ENCODE data around the gene ANXA3. TPM values are rescaled to one million over a fixed set of nuclear protein-coding genes. Genes with fewer than 3 reads are reported as not detected.
A peak's percentile ranks its signal among the peaks of the same experiment; 100 is the strongest.

Gene ANXA3
- total RNA-seq, 6 donors from 2014 or later, result 113 to 484 (median 269) TPM

- peak overlapping the region in 1 of 4 donors; percentile 22 for H3K27ac ChIP-seq
- H3K27me3 ChIP-seq, result no peaks in the 10 kb centered on the region
- no peaks in the 10 kb centered on the region for H3K9me3 ChIP-seq
- peaks cover 0 to 4% (median 0%) of the 10 kb centered on the region in 4 donors for H3K36me3 ChIP-seq
- no peak for TF ChIP-seq POLR2AphosphoS5 (IDR thresholded peaks at IDR 0.05)
- 85 to 90% methylated on average over 2 of the region's 2 CpGs for WGBS, 2 donors
- H3K4me1 ChIP-seq, result peaks cover 9 to 34% (median 26%) of the 10 kb centered on the region in 4 donors
- ATAC-seq (ENCODE audit: low FRiP score in 2 of 2) (peak in 1 of 2 donors; percentile 64), DNase-seq (no peak)
- no peak overlapping the region for H3K4me3 ChIP-seq
Measured at GRCh38 chr4:78565971-78566372, 14.4 kb downstream of the ANXA3 start.

- no peak overlapping the region for H3K4me3 ChIP-seq
- no peak for TF ChIP-seq EP300 (IDR thresholded peaks at IDR 0.05)
- TF ChIP-seq CTCF (IDR thresholded peaks at IDR 0.05), result no peak
- no peak for TF ChIP-seq POLR2AphosphoS5 (IDR thresholded peaks at IDR 0.05)
- TF ChIP-seq POLR2A (IDR thresholded peaks at IDR 0.05), result no peak
- H3K9me3 ChIP-seq, result no peaks in the 10 kb centered on the region
- WGBS, 2 donors, result 84 to 88% methylated on average over 8 of the region's 8 CpGs
- peaks cover 0 to 25% (median 16%) of the 10 kb centered on the region in 4 donors for H3K4me1 ChIP-seq
- ATAC-seq (ENCODE audit: low FRiP score in 2 of 2) (no peak), DNase-seq (no peak)
- H3K27ac ChIP-seq, result peak overlapping the region in 1 of 4 donors; percentile 32
- H3K36me3 ChIP-seq, result peaks cover 0 to 13% (median 0%) of the 10 kb centered on the region in 4 donors
- H3K27me3 ChIP-seq, result no peaks in the 10 kb centered on the region
Measured at GRCh38 chr4:78566834-78567499, 15.4 kb downstream of the ANXA3 start.

GRCh38 chr4:78567500-78568060 is 16.0 kb downstream of the ANXA3 start:
- H3K36me3 ChIP-seq, result peaks cover 0 to 14% (median 0%) of the 10 kb centered on the region in 4 donors
- DNase-seq (no peak), ATAC-seq (ENCODE audit: low FRiP score in 2 of 2) (no peak)
- H3K27ac ChIP-seq, result peak overlapping the region in 2 of 4 donors; percentile 31 to 32
- no peak overlapping the region for H3K4me3 ChIP-seq
- no peaks in the 10 kb centered on the region for H3K27me3 ChIP-seq
- no peak for TF ChIP-seq POLR2A (IDR thresholded peaks at IDR 0.05)
- no peak for TF ChIP-seq EP300 (IDR thresholded peaks at IDR 0.05)
- TF ChIP-seq POLR2AphosphoS5 (IDR thresholded peaks at IDR 0.05), result no peak
- TF ChIP-seq CTCF (IDR thresholded peaks at IDR 0.05), result no peak
- 82 to 93% methylated on average over 2 of the region's 2 CpGs for WGBS, 2 donors
- no peaks in the 10 kb centered on the region for H3K9me3 ChIP-seq
- H3K4me1 ChIP-seq, result peaks cover 0 to 19% (median 14%) of the 10 kb centered on the region in 4 donors

- Histone ChIP-seq H3K36me3 (peaks cover 0 to 14% (median 0%) of the 10 kb centered on the region in 4 donors), H3K4me1 (peaks cover 0 to 19% (median 14%) of the 10 kb centered on the region in 4 donors), H3K4me3 (no peak overlapping the region), H3K27me3 (no peaks in the 10 kb centered on the region), H3K27ac (peak overlapping the region; percentile 20 to 31 (median 22)), H3K9me3 (no peaks in the 10 kb centered on the region)
- 80% methylated on average over 3 of the region's 3 CpGs for whole genome bisulfite sequencing, 2 donors
- TF ChIP-seq CTCF (IDR thresholded peaks at IDR 0.05), result no peak
- no peak for TF ChIP-seq POLR2A (IDR thresholded peaks at IDR 0.05)
- TF ChIP-seq POLR2AphosphoS5 (IDR thresholded peaks at IDR 0.05), result no peak
- DNase-seq (no peak), ATAC-seq (ENCODE audit: low FRiP score in 2 of 2) (peak in 1 of 2 donors; percentile 48)
Measured at GRCh38 chr4:78568640-78569305, 17.2 kb downstream of the ANXA3 start.

- no peak for DNase-seq
- peaks cover 0 to 14% (median 0%) of the 10 kb centered on the region in 4 donors for H3K36me3 ChIP-seq
- no peaks in the 10 kb centered on the region for H3K27me3 ChIP-seq
- no peak overlapping the region for H3K4me3 ChIP-seq
- TF ChIP-seq POLR2A (IDR thresholded peaks at IDR 0.05) (no peak), POLR2AphosphoS5 (IDR thresholded peaks at IDR 0.05) (no peak), EP300 (IDR thresholded peaks at IDR 0.05) (no peak), CTCF (IDR thresholded peaks at IDR 0.05) (no peak)
- H3K4me1 ChIP-seq, result peaks cover 0 to 19% (median 14%) of the 10 kb centered on the region in 4 donors
- H3K9me3 ChIP-seq, result no peaks in the 10 kb centered on the region
- WGBS, 2 donors, result 62 to 66% methylated on average over 6 of the region's 6 CpGs
- peak; percentile 32 to 85 for ATAC-seq (ENCODE audit: low FRiP score in 2 of 2)
- peak overlapping the region; percentile 3 to 45 (median 37) for H3K27ac ChIP-seq
Measured at GRCh38 chr4:78569306-78569821, 17.8 kb downstream of the ANXA3 start.
